Measurements from ENCODE around the gene ESR2.
"Not testable (repeated sequence)": the region's sequence is repeated elsewhere in the genome, so short reads cannot be mapped to it uniquely, and the experiment has no call there.

The ESR2 gene

DNA sequence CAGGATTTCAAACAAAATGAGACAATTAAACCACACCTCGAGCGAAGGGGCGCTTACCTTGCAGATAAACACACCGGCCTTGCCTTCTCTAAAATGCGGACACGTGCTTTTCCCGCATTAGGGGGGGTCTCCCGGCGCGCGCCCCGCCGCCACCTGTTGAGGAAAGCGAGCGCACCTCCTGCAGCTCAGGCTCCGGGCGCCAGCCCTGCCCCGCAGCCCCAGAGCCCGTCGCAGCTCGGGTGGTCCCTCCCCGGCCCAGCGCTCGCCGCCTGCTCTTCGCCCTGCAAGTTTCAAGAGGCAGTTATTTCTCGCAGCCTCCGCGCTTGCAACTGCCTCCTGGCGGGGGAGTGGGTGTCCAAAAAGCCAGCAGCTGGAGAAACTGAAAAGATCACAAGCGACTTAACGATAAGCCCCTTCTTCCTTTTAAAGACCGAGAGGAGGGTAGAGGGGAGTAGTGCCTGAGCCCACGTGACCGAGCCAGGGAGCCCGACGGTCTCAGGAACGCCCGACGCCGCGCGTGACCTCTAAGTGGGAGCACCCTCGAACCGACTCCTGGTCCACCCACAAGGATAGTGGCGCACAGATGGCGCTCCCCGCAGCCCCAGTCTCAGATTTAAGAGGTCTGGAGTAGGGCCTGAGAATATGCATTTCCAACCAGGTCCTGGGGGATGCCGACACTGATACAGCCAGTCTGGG lies at the start of gene ESR2:
Gene ESR2, minus strand, starts transcription at position 396 of the 696 bp plus-strand sequence. CDS start 11,386 bp downstream, outside the sequence.
- FAIRE-seq (no peak), DNase-seq (ENCODE audit: low spot score) (no peak)

DNA sequence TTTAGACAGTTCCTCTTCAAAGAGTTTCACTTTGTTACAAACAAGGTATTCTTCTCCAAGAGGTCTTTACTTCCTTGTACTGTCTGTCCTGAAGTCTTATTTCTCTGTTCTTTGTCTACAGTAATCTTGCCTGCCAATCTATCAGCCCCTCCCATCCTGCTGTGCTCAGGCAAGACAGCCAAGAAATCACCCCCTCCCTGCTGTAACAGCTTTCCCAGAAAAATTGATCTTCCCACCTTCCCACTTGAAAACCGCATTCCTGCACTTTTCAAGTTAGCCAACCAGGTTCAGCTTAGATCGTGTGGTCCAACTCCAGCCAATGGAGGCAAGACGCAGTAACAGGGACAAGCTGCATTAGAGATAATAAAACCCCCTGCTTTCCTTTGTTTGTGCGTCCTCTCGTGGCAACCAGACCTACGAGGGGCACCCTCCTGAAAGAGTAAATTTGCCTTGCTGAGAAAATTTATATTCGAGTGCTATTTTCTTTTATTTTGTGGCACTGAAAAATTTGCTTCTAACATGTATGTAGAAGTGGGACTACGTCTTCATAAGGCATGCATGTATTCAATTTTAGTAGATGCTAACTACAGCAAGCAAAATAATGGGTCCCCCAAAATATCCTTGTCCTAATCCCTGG lies 46.5 kb upstream of the ESR2 start:
- FAIRE-seq, result no peak

DNA sequence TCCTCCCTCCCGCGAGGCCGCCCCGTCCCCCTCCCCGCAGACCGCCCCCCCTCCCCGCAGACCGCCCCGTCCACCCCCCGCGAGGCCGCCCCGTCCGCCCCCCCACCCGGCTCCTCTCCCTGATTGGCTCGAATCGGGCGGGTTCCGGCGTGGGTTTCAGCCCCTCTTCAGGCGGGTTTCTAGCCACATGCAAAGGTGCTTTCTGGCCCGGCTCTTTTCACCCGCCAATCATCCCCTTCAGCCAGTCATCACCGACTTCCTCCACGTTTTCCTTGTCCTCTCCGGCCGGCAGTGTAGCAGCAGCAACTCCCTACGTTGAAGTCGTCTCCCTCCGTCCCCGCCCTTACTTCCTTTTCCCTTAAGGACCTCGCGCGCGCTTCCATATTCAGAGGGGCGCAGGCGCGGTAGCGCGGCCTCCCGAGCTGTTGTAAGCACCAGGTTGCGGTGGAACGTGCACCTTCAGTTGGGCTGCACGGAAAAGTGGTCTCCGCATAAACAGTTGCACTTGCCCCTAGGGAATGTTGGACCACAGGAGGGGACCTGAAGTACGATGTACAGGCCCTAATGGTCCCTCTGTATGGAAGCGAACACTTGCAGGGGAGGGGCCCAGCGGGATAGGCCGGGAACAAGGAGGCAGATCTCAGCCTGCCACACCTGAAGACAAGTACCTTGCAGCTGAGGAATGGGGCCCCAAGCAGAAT lies 44.6 kb upstream of the ESR2 start:
- FAIRE-seq (no peak), DNase-seq (ENCODE audit: low spot score) (peak; percentile 87)

More for the DNA sequence above, 46.5 kb upstream of the ESR2 start:
- DNase-seq (ENCODE audit: low spot score), result no peak

DNA sequence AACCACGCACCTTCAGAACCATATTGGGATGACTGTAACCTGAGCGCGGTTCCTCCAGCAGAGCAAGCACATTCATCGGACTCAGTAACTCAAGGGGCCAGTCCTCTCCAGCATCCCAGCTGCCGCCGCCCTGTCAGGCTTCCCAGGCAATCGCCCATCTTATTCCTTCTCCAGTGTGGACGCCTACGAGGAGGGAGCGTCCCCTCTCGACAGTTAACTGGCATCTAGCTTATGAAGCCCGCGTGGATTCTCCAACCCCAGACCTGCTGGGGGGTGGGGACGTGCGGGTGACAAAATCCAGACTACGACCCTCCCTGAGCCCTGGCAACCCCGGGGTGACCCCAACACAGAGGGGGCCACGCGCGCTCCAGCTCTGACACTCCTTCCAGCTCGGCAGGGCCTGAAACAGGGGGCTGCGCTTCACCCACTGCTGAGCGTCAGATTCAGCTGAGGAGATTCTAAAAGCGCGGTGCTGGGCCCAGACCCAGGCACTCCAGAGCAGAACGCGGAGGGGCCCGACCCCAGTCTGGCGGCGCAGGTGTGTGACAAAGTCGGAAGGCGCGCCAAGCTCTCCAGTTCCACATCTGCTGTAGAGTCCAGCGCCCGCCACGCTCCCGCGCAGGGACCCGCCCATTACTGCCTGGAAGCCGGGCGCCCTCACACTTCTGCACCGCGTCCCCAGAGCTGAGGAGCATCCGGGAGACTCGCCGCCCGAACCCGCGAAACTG lies 43.9 kb upstream of the ESR2 start:
- FAIRE-seq (no peak), DNase-seq (ENCODE audit: low spot score) (peak; percentile 26)

DNA sequence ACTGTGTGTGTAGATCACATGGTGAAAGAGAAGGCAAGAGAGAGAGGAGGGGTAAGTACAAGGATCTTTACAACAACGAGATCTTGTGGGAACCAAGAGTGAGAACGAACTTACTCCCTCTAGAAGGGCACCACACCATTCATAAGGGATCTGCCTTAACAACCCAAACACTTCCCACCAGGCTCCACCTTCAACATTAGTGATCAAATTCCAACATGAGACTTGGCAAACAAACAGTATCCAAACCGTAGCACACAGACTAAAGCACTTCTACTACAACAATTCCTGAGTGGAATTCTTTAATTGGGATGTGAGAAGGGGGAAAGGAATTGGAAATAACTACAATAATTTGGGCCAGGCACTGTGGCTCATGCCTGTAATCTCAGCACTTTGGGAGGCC lies 35.0 kb upstream of the ESR2 start:
- FAIRE-seq (no peak), DNase-seq (ENCODE audit: low spot score) (no peak)

DNA sequence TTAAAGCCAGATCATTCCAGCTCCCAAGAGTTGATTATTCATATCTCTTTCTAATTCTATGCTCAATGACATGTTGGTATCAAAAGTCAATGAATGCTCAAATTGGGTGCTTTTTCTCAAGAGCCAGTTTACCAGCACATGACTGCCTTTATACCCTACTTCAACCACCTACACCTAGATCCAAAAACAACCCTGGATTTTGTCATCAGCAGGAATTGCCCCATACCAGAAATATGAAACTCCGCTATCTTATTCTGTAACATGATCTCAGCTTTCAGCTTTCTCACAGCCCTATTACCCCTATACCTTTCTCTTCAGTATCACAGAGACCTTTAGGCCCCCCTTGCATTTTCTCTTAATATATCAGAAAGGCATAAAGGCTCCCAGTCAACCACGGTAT lies 32.3 kb upstream of the ESR2 start:
- DNase-seq (ENCODE audit: low spot score) (no peak), FAIRE-seq (no peak)

DNA sequence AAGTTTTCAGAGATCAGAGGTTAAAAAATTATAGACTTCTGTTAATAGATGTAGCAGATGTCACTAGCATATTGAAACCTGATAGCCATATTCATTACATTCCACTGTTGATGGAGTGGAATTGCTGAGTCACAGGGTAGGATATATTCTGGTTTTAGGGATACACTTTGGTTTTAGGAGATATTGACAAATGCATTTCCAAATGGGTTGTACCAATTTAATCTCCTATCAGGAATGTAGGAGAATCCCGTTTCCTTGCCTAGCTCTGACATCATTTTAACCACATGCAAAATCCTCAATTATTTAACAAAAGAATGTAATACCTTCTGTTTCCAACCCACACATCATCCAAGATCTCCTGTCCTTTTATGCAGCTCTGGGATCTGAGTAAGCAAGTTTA lies 30.7 kb upstream of the ESR2 start:
- no peak for FAIRE-seq
- DNase-seq (ENCODE audit: low spot score), result no peak

DNA sequence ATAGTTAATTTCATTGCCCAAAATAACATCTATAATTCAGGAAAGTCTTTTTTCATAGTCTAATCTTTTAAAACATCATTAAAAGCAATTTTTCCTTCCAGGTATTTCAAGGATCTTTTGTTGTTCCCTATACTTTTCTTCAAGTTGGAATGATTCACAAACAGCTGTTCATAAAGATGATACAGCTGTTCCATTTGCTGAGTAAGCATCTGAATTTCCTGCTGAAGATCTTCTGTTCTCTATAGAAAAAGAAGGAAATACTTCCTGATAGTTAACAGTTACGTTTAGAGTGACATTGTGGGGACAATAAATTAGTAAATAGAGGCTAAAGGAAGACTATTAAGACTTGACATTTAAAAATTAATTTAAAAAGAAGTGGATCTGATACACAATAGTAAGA lies 30.3 kb upstream of the ESR2 start:
- no peak for FAIRE-seq
- no peak for DNase-seq (ENCODE audit: low spot score)

DNA sequence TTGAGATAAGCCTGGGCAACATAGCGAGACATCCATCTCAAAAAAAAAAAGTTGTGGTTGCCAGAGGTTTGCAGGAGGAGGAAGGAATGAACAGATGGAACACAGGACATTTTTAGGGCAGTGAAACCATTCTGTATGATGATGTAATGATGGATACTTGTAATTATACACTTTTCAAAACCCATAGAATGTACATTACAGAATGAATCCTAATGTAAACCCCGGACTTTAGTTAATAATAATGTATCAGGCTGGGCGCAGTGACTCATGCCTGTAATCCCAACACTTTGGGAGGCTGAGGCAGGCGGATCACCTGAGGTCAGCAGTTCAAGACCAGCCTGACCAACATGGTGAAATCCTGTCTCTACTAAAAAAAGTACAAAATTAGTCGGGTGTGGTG lies 26.2 kb upstream of the ESR2 start:
- DNase-seq (ENCODE audit: low spot score); FAIRE-seq: not testable (repeated sequence)

DNA sequence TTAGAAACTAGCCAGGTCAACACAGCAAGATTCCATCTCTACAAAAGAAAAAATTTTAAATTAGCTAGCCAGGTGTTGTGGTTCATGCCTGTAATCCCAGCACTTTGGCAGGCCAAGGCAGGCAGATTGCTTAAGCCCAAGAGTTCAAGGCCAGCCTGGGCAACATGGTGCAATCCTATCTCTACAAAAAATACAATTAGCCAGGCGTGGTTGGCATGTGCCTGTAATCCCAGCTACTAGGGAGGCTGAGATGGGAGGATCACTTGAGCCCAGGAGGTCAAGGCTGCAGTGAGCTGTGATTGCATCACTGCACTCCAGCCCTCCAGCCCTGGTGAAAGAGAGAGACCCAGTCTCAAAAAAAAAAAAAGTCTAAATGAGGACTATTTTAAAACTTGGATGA lies 24.5 kb upstream of the ESR2 start:
- not testable (repeated sequence) for FAIRE-seq; DNase-seq (ENCODE audit: low spot score)

DNA sequence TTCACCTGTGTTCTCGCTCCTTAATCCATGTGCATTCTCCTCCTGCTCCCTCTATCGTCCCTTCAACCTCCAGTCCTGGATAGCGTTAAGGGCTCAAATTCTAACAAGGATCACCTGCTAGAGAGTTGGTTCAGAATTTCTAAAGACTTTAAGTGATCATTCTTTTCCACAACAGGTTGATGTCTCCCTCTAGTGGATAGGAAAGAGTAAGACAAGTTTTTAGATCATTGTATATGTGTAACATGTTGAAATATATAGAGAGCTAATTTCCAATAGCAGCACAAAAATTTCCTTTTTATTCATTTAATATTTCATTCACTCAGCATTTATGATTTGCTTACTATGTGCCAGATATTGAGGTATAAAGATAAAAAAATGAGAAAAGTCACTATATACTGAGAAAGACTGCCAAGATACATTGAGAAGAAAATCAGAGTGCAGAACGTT lies 9.3 kb upstream of the ESR2 start:
- FAIRE-seq (peak; percentile 77), DNase-seq (ENCODE audit: low spot score) (peak; percentile 55)

DNA sequence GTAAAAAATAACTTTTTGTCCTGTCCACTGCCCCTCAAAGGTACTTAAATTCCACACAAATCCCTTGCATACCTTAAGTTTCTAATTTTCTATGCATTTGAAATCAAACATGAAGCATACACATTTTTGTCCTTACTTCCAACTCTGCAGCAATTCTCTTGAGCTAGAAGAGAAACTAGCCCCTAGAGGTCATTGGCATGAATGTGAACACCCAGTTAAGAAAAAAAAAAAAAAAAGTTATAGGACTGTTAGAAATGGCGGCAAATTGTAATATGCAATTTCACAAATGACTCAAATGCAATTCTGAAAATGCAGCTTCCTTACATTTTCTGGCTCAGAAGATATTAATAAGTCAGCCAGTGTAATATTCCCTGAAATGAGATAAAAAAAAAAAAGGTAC lies 4.6 kb upstream of the ESR2 start:
- DNase-seq (ENCODE audit: low spot score) (no peak), FAIRE-seq (no peak)

DNA sequence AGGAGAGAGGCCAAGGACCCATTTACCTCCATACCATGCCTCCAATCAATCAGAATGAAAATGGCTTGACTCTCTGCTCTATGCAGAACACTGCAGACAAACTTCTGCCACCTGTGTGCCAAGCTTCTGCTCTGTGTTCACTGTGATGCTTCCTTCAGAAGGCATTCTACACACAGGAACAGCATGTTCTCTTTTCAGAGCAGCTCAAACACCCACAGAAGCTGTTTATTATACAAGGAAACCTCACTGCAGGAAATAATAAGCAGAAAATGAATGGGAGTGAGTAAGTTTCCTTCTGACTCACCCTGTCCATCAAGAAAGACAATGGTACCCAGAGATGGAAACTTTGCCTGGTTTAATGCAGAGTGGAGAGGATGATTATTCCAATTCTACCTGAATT lies 2.4 kb upstream of the ESR2 start:
- DNase-seq (ENCODE audit: low spot score), result no peak
- FAIRE-seq, result no peak

DNA sequence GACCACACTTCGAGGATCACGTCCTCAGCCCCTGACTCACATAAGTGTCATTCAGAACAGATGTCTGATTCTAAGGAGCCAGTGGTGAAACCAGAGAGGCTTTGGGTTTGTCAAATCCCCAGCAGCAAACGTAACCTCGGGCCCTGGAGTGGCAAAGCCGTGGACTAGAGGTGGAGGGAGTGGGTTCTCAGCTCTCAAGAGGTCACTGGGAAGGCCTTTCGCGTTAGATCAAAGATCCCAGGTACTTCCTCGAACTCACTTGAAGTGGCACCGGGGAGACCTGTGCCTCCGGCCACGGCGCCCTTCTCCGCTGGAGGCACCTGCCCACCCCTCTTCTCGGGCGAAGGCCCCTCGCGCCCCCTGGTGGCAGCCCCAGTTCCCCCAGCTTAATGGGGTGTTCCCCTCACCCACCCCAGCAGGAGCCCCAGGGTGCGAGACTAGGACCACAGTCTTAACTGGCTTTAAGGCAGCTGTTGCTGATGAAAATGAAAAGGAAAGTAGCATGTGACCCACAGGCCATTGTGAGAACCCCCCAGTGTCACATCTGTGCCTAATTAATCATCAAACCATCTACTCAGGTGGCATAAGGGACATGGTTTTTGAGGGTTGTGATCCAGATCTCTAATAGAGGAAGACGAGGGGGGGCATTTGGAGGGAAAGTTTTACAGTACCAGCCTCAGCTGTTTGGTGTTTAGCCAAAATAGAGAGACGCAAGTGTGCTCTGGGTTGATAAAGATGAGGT lies 672 bp upstream of the ESR2 start:
- DNase-seq (ENCODE audit: low spot score) (no peak), FAIRE-seq (no peak)

DNA sequence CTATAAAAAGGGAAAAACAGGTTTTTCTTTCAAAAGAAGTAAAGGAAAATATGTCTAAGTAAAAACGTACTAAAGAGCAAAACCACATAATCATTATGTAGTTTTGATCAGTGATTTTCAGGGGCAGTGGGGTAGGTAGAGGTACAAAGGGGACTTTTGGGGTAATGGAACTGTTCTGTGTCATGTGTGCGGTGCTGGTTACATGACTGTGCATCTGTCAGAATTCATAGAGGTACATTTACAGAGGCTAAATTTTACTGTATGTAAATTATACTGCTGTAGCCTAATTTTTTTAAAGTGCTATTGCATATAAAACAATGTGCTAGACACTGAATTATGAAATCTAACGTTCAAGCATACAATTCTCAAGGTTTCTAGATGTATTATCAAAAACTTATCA lies 2.0 kb downstream of the ESR2 start:
- DNase-seq (ENCODE audit: low spot score), result no peak
- no peak for FAIRE-seq

DNA sequence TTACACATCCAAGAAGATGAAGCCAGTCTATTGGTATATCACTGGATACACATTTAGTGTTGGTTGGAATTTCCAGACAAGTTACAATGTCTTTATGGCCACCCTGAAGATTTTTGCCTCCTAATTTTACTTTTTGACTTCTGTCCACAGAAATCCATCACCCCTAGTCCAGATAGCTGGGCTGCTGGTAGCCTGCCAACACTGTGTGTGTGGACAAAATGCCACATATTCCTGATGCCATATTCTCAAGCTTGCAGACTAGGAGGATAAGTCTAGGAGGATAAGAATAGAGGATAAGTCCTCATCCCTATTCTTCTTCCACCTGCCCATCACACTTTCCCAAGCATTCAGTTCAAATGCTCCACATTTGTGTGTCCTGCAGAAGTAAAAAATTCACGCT lies 4.6 kb downstream of the ESR2 start:
- DNase-seq (ENCODE audit: low spot score) (no peak), FAIRE-seq (no peak)

DNA sequence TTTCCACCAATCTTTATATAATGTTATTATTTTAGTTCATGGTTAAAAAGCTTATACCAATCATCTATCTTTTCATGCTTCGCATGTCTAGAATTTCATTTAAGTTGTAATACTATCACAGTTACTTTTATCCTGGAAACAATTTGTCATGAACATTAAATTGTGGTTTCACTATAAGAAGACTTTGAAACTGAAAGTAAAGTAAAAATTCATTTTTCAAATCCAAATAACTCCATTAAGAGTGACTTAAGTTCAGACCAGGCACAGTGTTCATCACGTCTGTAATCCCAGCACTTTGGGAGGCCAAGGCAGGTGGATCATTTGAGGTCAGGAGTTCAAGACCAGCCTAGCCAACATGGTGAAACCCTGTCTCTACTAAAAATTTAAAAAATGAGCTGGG lies 12.4 kb downstream of the ESR2 start:
- DNase-seq (ENCODE audit: low spot score) (no peak), FAIRE-seq (no peak)

DNA sequence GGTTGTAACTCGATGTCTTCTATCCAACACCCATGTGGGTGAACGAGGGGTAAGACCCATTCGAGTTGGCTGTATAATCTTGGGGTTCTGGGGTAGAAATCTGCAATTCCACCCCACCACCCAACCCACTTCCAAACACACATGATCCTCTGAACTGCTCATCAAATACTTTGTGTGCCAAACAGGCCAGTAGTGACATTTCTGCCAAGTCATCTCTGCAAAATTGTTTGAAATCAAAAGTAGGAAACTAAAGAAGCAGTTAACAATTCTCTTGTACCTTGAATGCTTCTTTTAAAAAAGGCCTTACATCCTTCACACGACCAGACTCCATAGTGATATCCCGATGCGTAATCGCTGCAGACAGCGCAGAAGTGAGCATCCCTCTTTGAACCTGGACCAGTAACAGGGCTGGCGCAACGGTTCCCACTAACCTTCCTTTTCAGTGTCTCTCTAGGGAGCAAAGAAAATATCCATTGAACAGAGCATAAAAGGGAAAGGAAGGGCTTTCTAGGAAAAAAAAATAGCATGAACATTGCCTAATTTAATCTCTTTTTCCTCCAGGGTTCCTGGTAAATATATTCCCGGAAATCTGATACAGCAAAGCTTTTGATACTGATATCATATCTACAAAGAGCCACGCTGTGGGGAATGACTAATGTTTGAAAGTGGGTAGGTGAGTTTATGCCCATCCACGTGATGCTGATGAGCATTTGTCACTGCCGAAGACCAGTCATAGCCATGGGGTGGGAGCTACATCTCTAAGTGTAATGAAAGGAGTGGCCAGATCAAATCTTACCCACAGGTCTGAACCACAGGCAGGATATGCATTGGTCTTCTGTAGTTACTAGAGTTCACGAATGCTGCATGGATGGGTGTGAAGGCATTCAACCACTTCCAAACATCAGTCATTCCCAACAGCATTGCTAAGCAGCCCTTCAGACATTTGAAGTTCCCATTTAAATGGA lies 14.2 kb downstream of the ESR2 start:
- DNase-seq (ENCODE audit: low spot score) (no peak), FAIRE-seq (no peak)

DNA sequence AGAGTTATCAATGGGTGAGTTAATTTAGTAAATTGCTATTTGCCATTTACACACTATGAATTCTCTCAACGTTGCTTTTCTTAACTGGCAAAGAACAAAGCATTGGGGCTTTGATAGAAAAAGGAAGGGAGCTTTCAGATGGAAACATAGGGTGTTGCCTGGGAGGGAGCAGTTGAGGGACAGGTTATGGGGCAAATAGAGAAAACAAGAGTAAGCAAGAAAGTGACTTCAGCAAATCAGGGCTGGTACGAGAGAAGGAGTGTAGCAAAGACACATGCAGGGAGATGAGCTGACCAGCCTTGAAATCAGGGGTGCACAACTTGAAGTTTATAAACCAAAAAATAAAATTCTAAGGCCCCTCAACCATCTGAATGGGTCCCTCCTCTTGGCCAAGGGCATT lies 15.7 kb downstream of the ESR2 start:
- FAIRE-seq (no peak), DNase-seq (ENCODE audit: low spot score) (no peak)

DNA sequence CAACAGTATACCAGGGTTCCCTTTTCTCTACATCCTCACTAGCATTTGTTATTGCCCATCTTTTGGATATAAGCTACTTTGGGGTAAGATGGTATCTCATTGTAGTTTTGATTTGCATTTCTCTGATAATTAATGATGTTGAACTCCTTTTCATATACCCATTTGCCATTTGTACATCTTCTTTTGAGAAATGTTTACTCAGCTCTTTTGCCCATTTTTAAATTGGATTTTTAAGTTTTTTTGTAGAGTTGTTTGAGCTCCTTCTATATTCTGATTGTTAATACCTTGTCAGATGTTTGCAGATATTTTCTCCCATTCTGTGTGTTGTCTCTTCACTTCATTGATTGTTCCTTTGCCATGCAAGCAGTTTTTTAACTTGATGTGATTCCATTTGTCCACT lies 22.2 kb downstream of the ESR2 start:
- FAIRE-seq (no peak), DNase-seq (ENCODE audit: low spot score) (no peak)

Measured in RCC 7860 (cell line).